HepG2 (cell line): ENCODE measurements around the gene TMUB1. TPM values are rescaled to one million over a fixed set of nuclear protein-coding genes. Genes with fewer than 3 reads are reported as not detected.
A peak's percentile ranks its signal among the peaks of the same experiment; 100 is the strongest.

Source experiments
- EEA1 ChIP-seq: sonication (generic); formaldehyde crosslinking; IDR thresholded peaks from 2 replicates; pipeline ENCODE4 v1.5.1; 2020; ENCODE audit warnings: mild to moderate bottlenecking, missing genetic modification reagents, borderline replicate concordance
- ESRRA ChIP-seq: sonication (generic); formaldehyde crosslinking; IDR thresholded peaks from 2 replicates; pipeline ENCODE4 v1.5.1; 2020; ENCODE audit warnings: mild to moderate bottlenecking, low read depth, missing genetic modification reagents
- MIER3 ChIP-seq: IDR thresholded peaks from 2 replicates; pipeline ENCODE4 v1.6.1; 2016; ENCODE audit warnings: missing compliant biosample characterization, borderline replicate concordance
- POLR2AphosphoS5 ChIP-seq: IDR thresholded peaks from 2 replicates; pipeline ENCODE4 v1.6.1; 2012; ENCODE audit warnings: low read depth, low read length
- RCOR2 ChIP-seq: IDR thresholded peaks from 2 replicates; pipeline ENCODE4 v1.6.1; 2016; ENCODE audit warnings: missing biosample characterization, missing genetic modification reagents
- SP5 ChIP-seq: IDR thresholded peaks from 2 replicates; pipeline ENCODE4 v1.6.1; 2016; ENCODE audit warnings: low read depth, borderline replicate concordance
- SRSF1 ChIP-seq: fragments of 200-400 bp; formaldehyde crosslinking; optimal IDR thresholded peaks from 2 replicates; pipeline ENCODE3; 2017; ENCODE audit warnings: mild to moderate bottlenecking, low read depth, low read length, moderate library complexity
- TAF1 ChIP-seq: sonication (generic); formaldehyde crosslinking; IDR thresholded peaks from 2 replicates; pipeline ENCODE4 v1.4.0; 2020; ENCODE audit warnings: missing genetic modification reagents
- ZBTB7B ChIP-seq: sonication (generic); formaldehyde crosslinking; IDR thresholded peaks from 2 replicates; pipeline ENCODE4 v1.4.0; 2020; ENCODE audit warnings: missing genetic modification reagents
- ZNF138 ChIP-seq: sonication (generic); formaldehyde crosslinking; IDR thresholded peaks from 2 replicates; pipeline ENCODE4 v1.5.0; 2020; ENCODE audit warnings: mild to moderate bottlenecking, low read depth, missing genetic modification reagents
- ZNF264 ChIP-seq: sonication (generic); formaldehyde crosslinking; IDR thresholded peaks from 2 replicates; pipeline ENCODE4 v1.4.0; 2020; ENCODE audit warnings: missing genetic modification reagents
- ZNF296 ChIP-seq: sonication (generic); formaldehyde crosslinking; conservative IDR thresholded peaks from 2 replicates; pipeline ENCODE4 v1.5.0; 2020; ENCODE audit warnings: mild to moderate bottlenecking, missing genetic modification reagents
- ZNF703 ChIP-seq: sonication (generic); formaldehyde crosslinking; IDR thresholded peaks from 2 replicates; pipeline ENCODE4 v1.5.1; 2020; ENCODE audit warnings: missing genetic modification reagents, mild to moderate bottlenecking, moderate library complexity, borderline replicate concordance
- ZNF761 ChIP-seq: sonication (generic); formaldehyde crosslinking; conservative IDR thresholded peaks from 2 replicates; pipeline ENCODE4 v1.4.0; 2020; ENCODE audit warnings: mild to moderate bottlenecking, missing genetic modification reagents
- polyA plus RNA-seq, 8 experiments: library from polyadenylated mRNA; depleted of rRNA in 3 of 8; stranded (reverse) in 7 of 8; unstranded in 1 of 8; fragments of >200 nt; fragmentation: Illumina TruSeq in 4 of 8; extraction: Trizol in 4 of 8; gene quantifications; 2 replicates each; pipeline versions ENCODE4 v1.2.1 to v1.2.3, GENCODE V29; 2011 to 2016; ENCODE audit warnings: low read depth in 4 of 8, missing spikeins in 1 of 8, mixed read lengths in 1 of 8; ENCODE audit not compliant: insufficient read depth in 1 of 8
- total RNA-seq, 5 experiments: library from RNA; depleted of rRNA; stranded (reverse); fragments of >200 nt; fragmentation: Illumina TruSeq; extraction: Trizol; gene quantifications; 2 replicates each; pipeline ENCODE4 v1.2.3, GENCODE V29; 2016; ENCODE audit warnings: low read depth in 1 of 5
- TF ChIP-seq, protein P1 (sequence below): sonication (generic); formaldehyde crosslinking; IDR thresholded peaks from 2 replicates; pipeline ENCODE4 v1.5.0; 2020; ENCODE audit warnings: missing genetic modification reagents
- TF ChIP-seq, protein P2 (sequence below): sonication (generic); formaldehyde crosslinking; IDR thresholded peaks from 2 replicates; pipeline ENCODE4 v1.4.0; 2020; ENCODE audit warnings: mild to moderate bottlenecking, missing genetic modification reagents
- TF ChIP-seq, protein P3 (sequence below): sonication (generic); formaldehyde crosslinking; IDR thresholded peaks from 2 replicates; pipeline ENCODE4 v1.4.0; 2020; ENCODE audit warnings: missing genetic modification reagents, low read depth, mild to moderate bottlenecking, borderline replicate concordance
- TF ChIP-seq, protein P4 (sequence below): sonication (generic); formaldehyde crosslinking; IDR thresholded peaks from 2 replicates; pipeline ENCODE4 v1.5.1; 2020; ENCODE audit warnings: mild to moderate bottlenecking, missing genetic modification reagents, moderate library complexity
- TF ChIP-seq, protein P5 (sequence below): IDR thresholded peaks from 2 replicates; pipeline ENCODE4 v1.6.1; 2016; ENCODE audit warnings: mild to moderate bottlenecking
- TF ChIP-seq, protein P6 (sequence below): sonication (generic); formaldehyde crosslinking; IDR thresholded peaks from 2 replicates; pipeline ENCODE4 v1.5.1; 2020; ENCODE audit warnings: missing genetic modification reagents, mild to moderate bottlenecking, borderline replicate concordance
- TF ChIP-seq, protein P7 (sequence below): sonication (generic); formaldehyde crosslinking; IDR thresholded peaks from 2 replicates; pipeline ENCODE4 v1.8.1; 2023; ENCODE audit warnings: mild to moderate bottlenecking, missing genetic modification reagents, borderline replicate concordance

Gene TMUB1
- total and polyA plus RNA-seq, 2 of the 13 experiments (the other 11 are each of a cell fraction or from before 2014, with no cell fraction given): 44.8 to 51.6 TPM

DNA sequence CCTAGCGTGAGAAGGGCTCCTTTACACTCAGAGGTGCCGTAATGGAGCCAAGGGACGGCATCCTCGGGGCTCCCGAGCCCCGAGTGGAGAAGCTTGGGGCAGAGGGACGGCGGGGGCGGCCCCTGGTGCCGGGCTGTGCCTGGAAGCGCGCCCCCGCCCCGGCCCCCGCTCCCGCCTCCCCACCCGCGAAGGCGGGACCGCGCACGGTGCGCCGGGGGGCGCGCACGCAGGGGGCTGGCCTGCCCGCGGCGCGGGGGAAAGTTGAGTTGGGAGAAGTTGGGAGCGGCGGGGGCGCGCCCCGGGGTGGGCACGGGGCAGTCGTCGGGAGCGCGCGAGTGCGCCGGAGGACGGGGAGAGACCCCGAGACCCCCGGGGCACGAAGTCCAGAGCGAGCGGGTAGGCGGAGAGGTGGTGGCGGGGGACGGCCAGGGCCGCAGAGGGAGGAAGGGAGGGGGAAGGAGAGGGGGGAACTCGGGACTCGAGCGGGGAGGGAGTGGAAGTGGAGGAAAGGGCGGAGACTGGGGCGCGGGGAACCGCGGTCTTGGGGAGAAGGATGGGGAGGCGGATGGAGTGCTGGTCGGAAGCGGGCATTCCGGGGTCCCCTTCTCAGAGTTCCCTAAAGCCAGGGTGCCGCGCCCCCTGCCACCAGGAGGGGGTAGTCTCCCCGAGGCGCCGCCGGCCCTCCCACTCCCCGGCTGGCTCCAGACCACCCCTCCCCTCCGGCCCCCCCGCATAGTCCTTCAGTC lies 23.8 kb downstream of the TMUB1 start, which contains the start of gene SLC4A2 (continued):
- TF ChIP-seq, protein P1, sequence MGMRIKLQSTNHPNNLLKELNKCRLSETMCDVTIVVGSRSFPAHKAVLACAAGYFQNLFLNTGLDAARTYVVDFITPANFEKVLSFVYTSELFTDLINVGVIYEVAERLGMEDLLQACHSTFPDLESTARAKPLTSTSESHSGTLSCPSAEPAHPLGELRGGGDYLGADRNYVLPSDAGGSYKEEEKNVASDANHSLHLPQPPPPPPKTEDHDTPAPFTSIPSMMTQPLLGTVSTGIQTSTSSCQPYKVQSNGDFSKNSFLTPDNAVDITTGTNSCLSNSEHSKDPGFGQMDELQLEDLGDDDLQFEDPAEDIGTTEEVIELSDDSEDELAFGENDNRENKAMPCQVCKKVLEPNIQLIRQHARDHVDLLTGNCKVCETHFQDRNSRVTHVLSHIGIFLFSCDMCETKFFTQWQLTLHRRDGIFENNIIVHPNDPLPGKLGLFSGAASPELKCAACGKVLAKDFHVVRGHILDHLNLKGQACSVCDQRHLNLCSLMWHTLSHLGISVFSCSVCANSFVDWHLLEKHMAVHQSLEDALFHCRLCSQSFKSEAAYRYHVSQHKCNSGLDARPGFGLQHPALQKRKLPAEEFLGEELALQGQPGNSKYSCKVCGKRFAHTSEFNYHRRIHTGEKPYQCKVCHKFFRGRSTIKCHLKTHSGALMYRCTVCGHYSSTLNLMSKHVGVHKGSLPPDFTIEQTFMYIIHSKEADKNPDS (CRISPR knock-in tag): no peak
- TF ChIP-seq, protein P2, sequence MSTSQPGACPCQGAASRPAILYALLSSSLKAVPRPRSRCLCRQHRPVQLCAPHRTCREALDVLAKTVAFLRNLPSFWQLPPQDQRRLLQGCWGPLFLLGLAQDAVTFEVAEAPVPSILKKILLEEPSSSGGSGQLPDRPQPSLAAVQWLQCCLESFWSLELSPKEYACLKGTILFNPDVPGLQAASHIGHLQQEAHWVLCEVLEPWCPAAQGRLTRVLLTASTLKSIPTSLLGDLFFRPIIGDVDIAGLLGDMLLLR (CRISPR knock-in tag): no peak
- TF ChIP-seq ZNF264 (no peak), POLR2AphosphoS5 (peak; percentile 56), SP5 (CRISPR knock-in tag) (no peak), RCOR2 (no peak), ESRRA (CRISPR knock-in tag) (no peak), SRSF1 (no peak), ZNF703 (CRISPR knock-in tag) (no peak), ZNF138 (CRISPR knock-in tag) (0 out of 2 replicates have a peak, but pooled peaks have one; percentile 47), ZNF296 (CRISPR knock-in tag) (no peak), ZNF761 (CRISPR knock-in tag) (no peak), MIER3 (CRISPR knock-in tag) (no peak), TAF1 (CRISPR knock-in tag) (peak; percentile 32; the same call in 1 of the 2 replicates), ZBTB7B (CRISPR knock-in tag) (peak; percentile 22; the same call in 1 of the 2 replicates), EEA1 (peak; percentile 5; the same call in 1 of the 2 replicates)
- TF ChIP-seq, protein P3, sequence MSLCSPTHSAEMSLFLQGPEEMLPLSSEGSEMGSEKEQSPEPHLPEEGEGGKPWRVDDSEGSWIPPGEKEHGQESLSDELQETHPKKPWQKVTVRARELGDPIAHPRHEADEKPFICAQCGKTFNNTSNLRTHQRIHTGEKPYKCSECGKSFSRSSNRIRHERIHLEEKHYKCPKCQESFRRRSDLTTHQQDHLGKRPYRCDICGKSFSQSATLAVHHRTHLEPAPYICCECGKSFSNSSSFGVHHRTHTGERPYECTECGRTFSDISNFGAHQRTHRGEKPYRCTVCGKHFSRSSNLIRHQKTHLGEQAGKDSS (CRISPR knock-in tag): no peak
- TF ChIP-seq, protein P4, sequence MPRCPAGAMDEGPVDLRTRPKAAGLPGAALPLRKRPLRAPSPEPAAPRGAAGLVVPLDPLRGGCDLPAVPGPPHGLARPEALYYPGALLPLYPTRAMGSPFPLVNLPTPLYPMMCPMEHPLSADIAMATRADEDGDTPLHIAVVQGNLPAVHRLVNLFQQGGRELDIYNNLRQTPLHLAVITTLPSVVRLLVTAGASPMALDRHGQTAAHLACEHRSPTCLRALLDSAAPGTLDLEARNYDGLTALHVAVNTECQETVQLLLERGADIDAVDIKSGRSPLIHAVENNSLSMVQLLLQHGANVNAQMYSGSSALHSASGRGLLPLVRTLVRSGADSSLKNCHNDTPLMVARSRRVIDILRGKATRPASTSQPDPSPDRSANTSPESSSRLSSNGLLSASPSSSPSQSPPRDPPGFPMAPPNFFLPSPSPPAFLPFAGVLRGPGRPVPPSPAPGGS (CRISPR knock-in tag): no peak
- TF ChIP-seq, protein P5, sequence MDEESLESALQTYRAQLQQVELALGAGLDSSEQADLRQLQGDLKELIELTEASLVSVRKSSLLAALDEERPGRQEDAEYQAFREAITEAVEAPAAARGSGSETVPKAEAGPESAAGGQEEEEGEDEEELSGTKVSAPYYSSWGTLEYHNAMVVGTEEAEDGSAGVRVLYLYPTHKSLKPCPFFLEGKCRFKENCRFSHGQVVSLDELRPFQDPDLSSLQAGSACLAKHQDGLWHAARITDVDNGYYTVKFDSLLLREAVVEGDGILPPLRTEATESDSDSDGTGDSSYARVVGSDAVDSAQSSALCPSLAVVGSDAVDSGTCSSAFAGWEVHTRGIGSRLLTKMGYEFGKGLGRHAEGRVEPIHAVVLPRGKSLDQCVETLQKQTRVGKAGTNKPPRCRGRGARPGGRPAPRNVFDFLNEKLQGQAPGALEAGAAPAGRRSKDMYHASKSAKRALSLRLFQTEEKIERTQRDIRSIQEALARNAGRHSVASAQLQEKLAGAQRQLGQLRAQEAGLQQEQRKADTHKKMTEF: peak; percentile 19; the same call in 1 of the 2 replicates
- TF ChIP-seq, protein P6, sequence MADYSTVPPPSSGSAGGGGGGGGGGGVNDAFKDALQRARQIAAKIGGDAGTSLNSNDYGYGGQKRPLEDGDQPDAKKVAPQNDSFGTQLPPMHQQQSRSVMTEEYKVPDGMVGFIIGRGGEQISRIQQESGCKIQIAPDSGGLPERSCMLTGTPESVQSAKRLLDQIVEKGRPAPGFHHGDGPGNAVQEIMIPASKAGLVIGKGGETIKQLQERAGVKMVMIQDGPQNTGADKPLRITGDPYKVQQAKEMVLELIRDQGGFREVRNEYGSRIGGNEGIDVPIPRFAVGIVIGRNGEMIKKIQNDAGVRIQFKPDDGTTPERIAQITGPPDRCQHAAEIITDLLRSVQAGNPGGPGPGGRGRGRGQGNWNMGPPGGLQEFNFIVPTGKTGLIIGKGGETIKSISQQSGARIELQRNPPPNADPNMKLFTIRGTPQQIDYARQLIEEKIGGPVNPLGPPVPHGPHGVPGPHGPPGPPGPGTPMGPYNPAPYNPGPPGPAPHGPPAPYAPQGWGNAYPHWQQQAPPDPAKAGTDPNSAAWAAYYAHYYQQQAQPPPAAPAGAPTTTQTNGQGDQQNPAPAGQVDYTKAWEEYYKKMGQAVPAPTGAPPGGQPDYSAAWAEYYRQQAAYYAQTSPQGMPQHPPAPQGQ (CRISPR knock-in tag): no peak
- TF ChIP-seq, protein P7, sequence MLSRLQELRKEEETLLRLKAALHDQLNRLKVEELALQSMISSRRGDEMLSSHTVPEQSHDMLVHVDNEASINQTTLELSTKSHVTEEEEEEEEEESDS (CRISPR knock-in tag): no peak
